ENCODE results near the gene SEMA6A. TPM values are rescaled to one million over a fixed set of nuclear protein-coding genes. Genes with fewer than 3 reads are reported as not detected.

SEMA6A gene
- total RNA-seq, 2 donors from 2014 or later = 79.6 to 328 TPM

- H3K36me3 ChIP-seq (ENCODE audit: control insufficient read depth, insufficient read depth, low read length) = peaks cover 23% of the 10 kb centered on the region
- no peak overlapping the region for H3K4me3 ChIP-seq (ENCODE audit: low read length)
- H3K9me3 ChIP-seq (ENCODE audit: control insufficient read depth, low read length) = no peaks in the 10 kb centered on the region
- peak overlapping the region; percentile 55 for H3K27ac ChIP-seq (ENCODE audit: low read depth, low read length)
- no peaks in the 10 kb centered on the region for H3K27me3 ChIP-seq (ENCODE audit: control insufficient read depth, insufficient read depth, low read length, poor library complexity, severe bottlenecking)
- TF ChIP-seq CTCF (conservative IDR thresholded peaks at IDR 0.05) = no peak
- peak; percentile 61 for DNase-seq
- H3K4me3 Mint-ChIP-seq = no peak overlapping the region
- no peaks in the 10 kb centered on the region for H3K27me3 Mint-ChIP-seq (ENCODE audit: insufficient read depth)
- 91 to 94% methylated on average over 9 to 14 of the region's 14 CpGs for WGBS, 2 experiments (ENCODE audit: insufficient coverage in 1 of 2, insufficient read length in 1 of 2)
- no peaks in the 10 kb centered on the region for H3K9me3 Mint-ChIP-seq
- peaks cover 16% of the 10 kb centered on the region for H3K4me1 ChIP-seq (ENCODE audit: control insufficient read depth, insufficient read depth, low read length)
- H3K4me1 Mint-ChIP-seq = peaks cover 77% of the 10 kb centered on the region
- H3K9ac ChIP-seq (ENCODE audit: extremely low read depth, low read length, poor library complexity, severe bottlenecking) = no peak overlapping the region
- peak overlapping the region; percentile 52 for H3K27ac Mint-ChIP-seq
- H3K36me3 Mint-ChIP-seq (ENCODE audit: low read depth) = peaks cover 46% of the 10 kb centered on the region
Observed at GRCh38 chr5:116444373-116445295, 130.0 kb downstream of the SEMA6A start.

- peak; percentile 29 for DNase-seq
- Histone ChIP-seq H3K9ac (ENCODE audit: extremely low read depth, low read length, poor library complexity, severe bottlenecking) (no peak overlapping the region), H3K4me1 (ENCODE audit: control insufficient read depth, insufficient read depth, low read length) (peaks cover 14% of the 10 kb centered on the region), H3K27ac (ENCODE audit: low read depth, low read length) (peak overlapping the region; percentile 48), H3K27me3 (ENCODE audit: control insufficient read depth, insufficient read depth, low read length, poor library complexity, severe bottlenecking) (no peaks in the 10 kb centered on the region), H3K36me3 (ENCODE audit: control insufficient read depth, insufficient read depth, low read length) (peaks cover 23% of the 10 kb centered on the region), H3K9me3 (ENCODE audit: control insufficient read depth, low read length) (no peaks in the 10 kb centered on the region), H3K4me3 (ENCODE audit: low read length) (no peak overlapping the region)
- Mint-ChIP-seq H3K27ac (no peak overlapping the region), H3K27me3 (ENCODE audit: insufficient read depth) (no peaks in the 10 kb centered on the region), H3K36me3 (ENCODE audit: low read depth) (peaks cover 34% of the 10 kb centered on the region), H3K9me3 (no peaks in the 10 kb centered on the region), H3K4me3 (no peak overlapping the region), H3K4me1 (peaks cover 77% of the 10 kb centered on the region)
- TF ChIP-seq CTCF (conservative IDR thresholded peaks at IDR 0.05) = no peak
- WGBS, 2 experiments (ENCODE audit: insufficient coverage in 1 of 2, insufficient read length in 1 of 2) = 83% methylated on average over 3 of the region's 3 CpGs; no CpG with 5 or more reads in 1 of the 2 experiments
Observed at GRCh38 chr5:116442931-116443551, 131.6 kb downstream of the SEMA6A start.

GRCh38 chr5:116442095-116442534 is 132.5 kb downstream of the SEMA6A start:
- Histone ChIP-seq H3K9ac (ENCODE audit: extremely low read depth, low read length, poor library complexity, severe bottlenecking) (no peak overlapping the region), H3K4me1 (ENCODE audit: control insufficient read depth, insufficient read depth, low read length) (peaks cover 16% of the 10 kb centered on the region), H3K36me3 (ENCODE audit: control insufficient read depth, insufficient read depth, low read length) (peaks cover 15% of the 10 kb centered on the region), H3K9me3 (ENCODE audit: control insufficient read depth, low read length) (no peaks in the 10 kb centered on the region), H3K27me3 (ENCODE audit: control insufficient read depth, insufficient read depth, low read length, poor library complexity, severe bottlenecking) (no peaks in the 10 kb centered on the region), H3K27ac (ENCODE audit: low read depth, low read length) (no peak overlapping the region), H3K4me3 (ENCODE audit: low read length) (no peak overlapping the region)
- no peak for TF ChIP-seq CTCF (conservative IDR thresholded peaks at IDR 0.05)
- Mint-ChIP-seq H3K9me3 (no peaks in the 10 kb centered on the region), H3K27ac (peak overlapping the region; percentile 88), H3K4me3 (no peak overlapping the region), H3K27me3 (ENCODE audit: insufficient read depth) (no peaks in the 10 kb centered on the region), H3K4me1 (peaks cover 85% of the 10 kb centered on the region), H3K36me3 (ENCODE audit: low read depth) (peaks cover 26% of the 10 kb centered on the region)
- peak; percentile 77 for DNase-seq
- WGBS, 2 experiments (ENCODE audit: insufficient coverage in 1 of 2, insufficient read length in 1 of 2) = 82 to 85% methylated on average over 2 to 3 of the region's 3 CpGs
